Activated CD8-positive, alpha-beta T cell treated with anti-CD3 and anti-CD28 coated beads, Interleukin-2, amount 10 ng/mL, durations not matched to agents 7 days and 5 days (primary cell): ENCODE results near the gene HARBI1. TPM values are rescaled to one million over a fixed set of nuclear protein-coding genes. Genes with fewer than 3 reads are reported as not detected.

Experiments used
- ATAC-seq: fragments of 150-1000 bp; cut with Tn5 transposase; one replicate; pipeline ENCODE4 v1.10.0; 2021; ENCODE audit warnings: moderate library complexity
- CTCF ChIA-PET: fragments of 350-600 bp; sonication (Branson Sonifier 250); formaldehyde crosslinking; loops from one replicate; lab custom pipeline; 2021; ENCODE audit warnings: antibody characterized with exemption; lab: Charles Lee
- POLR2A ChIA-PET: fragments of 350-600 bp; sonication (Branson Sonifier 250); formaldehyde crosslinking; loops from one replicate; lab custom pipeline; 2021; ENCODE audit warnings: antibody characterized with exemption; lab: Charles Lee
- DNase-seq: peaks from one replicate; pipeline ENCODE4 v3.0.0-alpha.2; 2020
- H3K27ac Mint-ChIP-seq: one replicate; pipeline ENCODE4 v1.8.0; 2021; ENCODE audit warnings: mild to moderate bottlenecking, mixed read lengths
- H3K27me3 Mint-ChIP-seq: one replicate; pipeline ENCODE4 v1.8.0; 2021; ENCODE audit warnings: low read depth, mixed read lengths
- H3K36me3 Mint-ChIP-seq: one replicate; pipeline ENCODE4 v1.8.0; 2021; ENCODE audit warnings: low read depth, mixed read lengths
- H3K4me1 Mint-ChIP-seq: one replicate; pipeline ENCODE4 v1.8.0; 2021; ENCODE audit warnings: low read depth, mixed read lengths
- H3K4me3 Mint-ChIP-seq: one replicate; pipeline ENCODE4 v1.8.0; 2021; ENCODE audit warnings: mild to moderate bottlenecking, mixed read lengths
- H3K9me3 Mint-ChIP-seq: one replicate; pipeline ENCODE4 v1.8.0; 2022; ENCODE audit warnings: mixed read lengths; ENCODE audit not compliant: insufficient read depth
- total RNA-seq, 2 experiments: library from RNA; stranded (reverse); gene quantifications; one replicate each; pipeline ENCODE4 v1.2.3, GENCODE V29; 2021

Gene HARBI1
- total RNA-seq, 2 experiments from 2014 or later: 5.0 to 6.7 TPM

DNA sequence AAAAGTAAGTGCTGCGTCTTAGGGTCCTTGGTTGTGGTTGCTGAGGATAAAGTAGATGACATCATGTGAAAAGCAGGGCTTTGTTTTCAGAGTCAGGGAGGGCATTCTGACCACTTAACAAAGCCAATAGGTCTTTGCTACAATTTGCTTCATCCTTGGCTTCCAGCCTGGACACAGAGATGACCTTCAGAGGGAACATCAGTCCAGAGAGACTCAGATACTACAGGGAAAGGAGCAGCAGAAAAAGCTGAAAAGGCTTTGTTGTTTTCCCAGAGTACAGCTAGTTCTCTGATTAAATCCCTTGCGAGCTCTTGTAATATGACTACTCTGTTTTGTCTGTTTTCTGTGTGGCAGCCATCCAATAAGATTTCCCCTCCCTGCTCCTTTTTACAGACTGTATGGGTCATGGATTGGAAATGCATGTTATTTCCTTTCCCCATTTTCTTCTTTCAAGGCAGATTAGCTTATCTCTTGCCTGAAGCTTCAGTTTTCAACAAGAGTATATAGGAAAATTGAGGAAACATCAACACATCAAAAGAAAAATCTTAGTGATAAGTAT lies 32.2 kb upstream of the HARBI1 start:
- DNase-seq (no peak), ATAC-seq (no peak)
- Mint-ChIP-seq H3K27me3 (no peaks in the 10 kb centered on the region), H3K4me1 (no peaks in the 10 kb centered on the region), H3K36me3 (peaks cover 29% of the 10 kb centered on the region), H3K4me3 (no peak overlapping the region), H3K9me3 (no peaks in the 10 kb centered on the region), H3K27ac (no peak overlapping the region)
- ChIA-PET POLR2A (no interaction called here), CTCF (interaction anchor here (0.8 to 1.1 kb wide), 2 partner anchors 9 to 32 kb away, joined by 3 read pairs; partner anchors contain the start of genes ATG13 and HARBI1)

DNA sequence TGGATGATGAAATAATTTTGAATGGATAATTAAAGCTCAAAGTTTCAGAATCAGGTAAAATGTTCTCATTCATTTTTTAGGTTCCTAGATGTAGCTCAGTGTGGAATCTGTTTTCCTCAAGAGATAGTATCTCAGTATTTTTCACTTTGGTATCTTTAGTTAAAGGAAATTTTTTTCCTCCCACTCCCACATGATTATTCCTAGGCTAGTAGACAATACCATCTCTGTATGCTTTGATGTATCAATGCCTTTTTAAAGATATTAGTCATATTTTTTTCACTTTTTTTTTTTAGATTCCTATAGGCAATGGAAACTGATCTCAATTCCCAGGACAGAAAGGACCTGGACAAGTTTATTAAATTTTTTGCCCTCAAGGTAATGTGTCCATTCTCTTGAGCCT lies 27.0 kb upstream of the HARBI1 start:
- POLR2A ChIA-PET: interaction anchor here (0.6 to 0.9 kb wide), 2 partner anchors 20 to 290 kb away, joined by 3 read pairs; no protein-coding TSS in a partner anchor
- no peak overlapping the region for H3K27ac Mint-ChIP-seq

DNA sequence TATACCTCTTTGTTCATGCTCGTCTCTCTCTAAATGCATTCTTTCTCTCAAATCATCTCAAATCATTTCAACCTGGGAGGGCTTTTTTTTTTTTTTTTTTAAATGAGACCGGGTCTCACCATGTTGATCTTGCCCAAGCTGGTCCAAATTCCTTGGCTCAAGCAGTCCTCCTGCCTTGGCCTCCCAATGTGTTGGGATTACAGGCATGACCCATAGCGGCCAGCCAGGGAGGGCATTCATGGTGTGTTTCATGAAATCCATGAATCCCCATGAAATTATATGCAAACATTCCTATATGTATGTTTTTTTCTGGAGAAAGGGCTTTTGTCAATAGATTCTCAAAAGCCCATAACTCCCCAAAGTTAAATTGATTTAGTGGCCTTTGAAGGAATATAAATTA lies 26.5 kb upstream of the HARBI1 start:
- peaks cover 25% of the 10 kb centered on the region for H3K4me1 Mint-ChIP-seq
- no peak overlapping the region for H3K27ac Mint-ChIP-seq
- peaks cover 5% of the 10 kb centered on the region for H3K9me3 Mint-ChIP-seq
- ATAC-seq (no peak), DNase-seq (no peak)
- no peaks in the 10 kb centered on the region for H3K27me3 Mint-ChIP-seq
- peaks cover 40% of the 10 kb centered on the region for H3K36me3 Mint-ChIP-seq
- ChIA-PET CTCF (interaction anchor here (0.8 to 2.3 kb wide), 3 partner anchors 16 to 26 kb away, joined by 4 to 9 read pairs (median 7); partner anchors contain the start of genes ATG13 and HARBI1), POLR2A (interaction anchor here (0.9 kb wide), 1 partner anchor 20 kb away, joined by 3 read pairs; no protein-coding TSS in a partner anchor)
- H3K4me3 Mint-ChIP-seq: no peak overlapping the region

More for the DNA sequence above, 27.0 kb upstream of the HARBI1 start:
- DNase-seq: no peak
- H3K36me3 Mint-ChIP-seq: peaks cover 39% of the 10 kb centered on the region
- no peak for ATAC-seq
- CTCF ChIA-PET: interaction anchor here (2.3 kb wide), 1 partner anchor 26 kb away, joined by 7 read pairs; the partner anchor contains the start of gene ATG13
- no peaks in the 10 kb centered on the region for H3K27me3 Mint-ChIP-seq
- H3K4me1 Mint-ChIP-seq: peaks cover 25% of the 10 kb centered on the region
- H3K4me3 Mint-ChIP-seq: no peak overlapping the region
- H3K9me3 Mint-ChIP-seq: peaks cover 5% of the 10 kb centered on the region

DNA sequence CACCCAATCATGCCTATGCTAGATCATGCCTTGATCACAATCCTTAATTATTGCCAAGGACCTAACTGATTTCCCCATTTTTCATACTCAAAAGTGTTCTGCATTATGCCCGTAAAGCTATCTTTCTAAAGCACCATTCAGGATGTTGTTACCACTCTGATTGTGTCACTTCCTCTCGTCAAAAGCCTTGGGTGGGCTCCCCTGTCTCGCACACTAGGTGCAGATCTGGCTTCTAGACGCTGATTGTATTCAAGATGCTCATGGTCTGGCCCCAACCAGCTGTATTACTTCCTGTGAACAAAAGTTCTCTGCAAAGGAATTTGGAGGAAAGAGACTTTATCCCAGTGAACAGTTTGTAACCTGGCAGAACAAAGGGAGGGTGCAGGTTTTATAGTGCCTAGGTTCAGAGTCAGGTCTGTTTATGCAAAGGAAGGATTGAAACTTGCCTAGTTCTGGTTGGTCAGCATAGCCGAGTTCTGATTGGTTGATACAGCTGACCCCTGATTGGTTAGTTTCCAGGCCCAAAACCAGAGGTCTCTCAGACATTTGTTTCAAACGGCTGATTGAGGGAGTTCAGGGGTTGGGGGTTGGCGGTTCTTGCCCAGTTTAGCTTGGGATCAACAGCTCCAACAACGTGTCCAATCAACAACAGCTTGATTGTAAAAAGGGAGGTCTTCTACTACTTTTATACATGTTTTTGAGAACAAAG lies 25.8 kb upstream of the HARBI1 start:
- Mint-ChIP-seq H3K36me3 (peaks cover 43% of the 10 kb centered on the region), H3K4me3 (no peak overlapping the region), H3K27me3 (no peaks in the 10 kb centered on the region), H3K27ac (peak overlapping the region; percentile 66), H3K9me3 (peaks cover 5% of the 10 kb centered on the region), H3K4me1 (peaks cover 25% of the 10 kb centered on the region)
- peak; percentile 36 for DNase-seq
- ATAC-seq: peak; percentile 33
- ChIA-PET POLR2A (interaction anchor here (1.8 kb wide), 1 partner anchor 28 kb away, joined by 4 read pairs; no protein-coding TSS in a partner anchor), CTCF (interaction anchor here (0.8 to 1.6 kb wide), 3 partner anchors 17 to 28 kb away, joined by 4 to 9 read pairs (median 4); partner anchors contain the start of genes ATG13 and HARBI1)

DNA sequence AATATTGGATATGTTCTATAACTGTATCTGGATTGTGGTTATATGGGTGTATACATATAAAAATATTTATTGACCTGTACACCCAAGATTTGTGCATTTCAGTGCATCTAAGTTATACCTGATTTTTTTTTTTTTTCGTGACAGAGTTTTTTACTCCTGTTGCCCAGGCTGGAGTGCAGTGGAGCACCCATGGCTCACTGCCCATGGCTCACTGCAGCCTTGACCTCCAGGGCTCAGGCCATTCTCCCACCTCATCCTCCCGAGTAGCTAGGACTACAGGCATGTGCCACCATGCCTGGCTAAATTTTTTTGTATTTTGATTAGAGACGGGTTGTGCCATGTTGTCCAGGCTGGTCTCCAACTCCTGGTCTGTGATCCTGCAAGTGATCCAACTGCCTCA lies 24.6 kb upstream of the HARBI1 start:
- peaks cover 25% of the 10 kb centered on the region for H3K4me1 Mint-ChIP-seq
- H3K27ac Mint-ChIP-seq: no peak overlapping the region
- H3K9me3 Mint-ChIP-seq: peaks cover 5% of the 10 kb centered on the region
- ATAC-seq (no peak), DNase-seq (no peak)
- peaks cover 41% of the 10 kb centered on the region for H3K36me3 Mint-ChIP-seq
- H3K4me3 Mint-ChIP-seq: no peak overlapping the region
- H3K27me3 Mint-ChIP-seq: no peaks in the 10 kb centered on the region
- POLR2A ChIA-PET: interaction anchor here (1.8 kb wide), 1 partner anchor 29 kb away, joined by 4 read pairs; no protein-coding TSS in a partner anchor
- CTCF ChIA-PET: interaction anchor here (1.6 kb wide), 2 partner anchors 24 to 152 kb away, joined by 3 to 9 read pairs; partner anchors contain the start of genes ATG13 and HARBI1

DNA sequence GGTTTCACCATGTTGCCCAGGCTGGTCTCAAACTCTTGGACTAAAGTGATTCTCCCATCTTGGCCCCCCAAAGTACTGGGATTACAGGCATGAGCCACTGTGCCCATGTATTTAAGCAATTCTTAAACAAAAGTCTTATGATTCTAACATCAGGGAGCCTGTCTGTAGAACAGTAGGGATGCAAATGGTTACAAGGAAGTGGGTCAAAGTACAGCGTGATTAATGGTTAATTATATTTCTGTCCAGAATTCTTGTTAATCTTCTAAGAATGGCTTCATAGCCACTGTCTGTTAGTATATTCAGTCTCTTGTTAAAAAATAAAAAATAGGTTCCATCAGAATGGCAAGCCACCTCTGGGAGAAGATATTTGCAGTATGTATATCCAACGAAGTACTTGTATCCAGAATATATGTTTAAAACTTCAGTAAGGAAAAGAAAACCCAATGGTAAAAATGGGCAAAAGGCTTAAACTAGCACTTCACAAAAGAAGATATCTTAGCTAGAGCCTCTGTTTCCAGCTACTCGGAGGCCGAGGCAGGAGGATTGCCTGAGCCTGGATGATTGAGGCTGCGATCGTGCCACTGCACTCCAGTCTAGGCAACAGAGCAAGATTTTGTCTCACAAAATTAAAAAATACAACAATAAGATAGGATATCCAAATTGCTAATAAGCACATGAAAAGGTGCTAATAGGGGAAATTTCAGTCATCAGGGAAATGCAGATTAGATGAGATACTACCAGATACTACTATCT lies 23.2 kb upstream of the HARBI1 start:
- peaks cover 5% of the 10 kb centered on the region for H3K9me3 Mint-ChIP-seq
- ATAC-seq (no peak), DNase-seq (no peak)
- H3K36me3 Mint-ChIP-seq: peaks cover 36% of the 10 kb centered on the region
- H3K4me3 Mint-ChIP-seq: no peak overlapping the region
- POLR2A ChIA-PET: interaction anchor here (0.7 kb wide), 1 partner anchor 1067 kb away, joined by 3 read pairs; no protein-coding TSS in a partner anchor
- peaks cover 25% of the 10 kb centered on the region for H3K4me1 Mint-ChIP-seq
- H3K27me3 Mint-ChIP-seq: no peaks in the 10 kb centered on the region
- CTCF ChIA-PET: interaction anchor here (1.4 to 1.6 kb wide), 2 partner anchors 31 to 150 kb away, joined by 3 to 4 read pairs; no protein-coding TSS in a partner anchor
- H3K27ac Mint-ChIP-seq: no peak overlapping the region

DNA sequence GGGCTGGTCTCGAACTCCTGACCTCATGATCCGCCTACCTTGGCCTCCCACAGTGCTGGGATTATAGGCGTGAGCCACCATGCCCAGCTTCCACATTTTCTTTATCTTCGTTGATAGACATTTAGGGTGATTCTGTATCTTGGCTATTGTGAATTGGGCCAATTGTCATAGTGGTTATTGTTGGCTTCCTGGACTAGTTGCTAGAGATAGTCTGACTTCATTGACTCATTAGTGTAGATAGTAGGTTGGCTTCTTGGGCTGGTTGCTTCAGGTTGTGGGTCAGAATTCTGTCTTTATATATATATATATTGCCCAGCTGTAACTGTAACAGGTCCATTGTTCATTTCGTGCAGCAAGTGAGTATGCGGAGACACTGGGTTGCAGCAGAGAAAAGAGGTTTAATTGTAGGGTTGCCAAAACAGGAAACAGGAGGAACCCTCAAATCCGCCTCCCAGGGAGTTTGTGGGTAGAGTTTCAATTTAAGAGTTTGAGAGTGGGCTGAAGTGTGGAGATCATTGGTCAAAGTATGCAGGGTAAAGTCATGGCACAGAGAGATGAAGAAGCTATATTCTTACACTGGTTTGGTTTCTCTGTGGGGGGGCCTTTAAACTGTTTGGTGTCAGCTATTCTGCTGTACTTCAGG lies 22.3 kb upstream of the HARBI1 start:
- peak overlapping the region; percentile 66 for H3K27ac Mint-ChIP-seq
- peaks cover 25% of the 10 kb centered on the region for H3K4me1 Mint-ChIP-seq
- no peak overlapping the region for H3K4me3 Mint-ChIP-seq
- CTCF ChIA-PET: interaction anchor here (1.4 kb wide), 1 partner anchor 32 kb away, joined by 4 read pairs; no protein-coding TSS in a partner anchor
- H3K9me3 Mint-ChIP-seq: peaks cover 5% of the 10 kb centered on the region
- ATAC-seq (no peak), DNase-seq (no peak)
- H3K36me3 Mint-ChIP-seq: peaks cover 31% of the 10 kb centered on the region
- POLR2A ChIA-PET: interaction anchor here (1.4 kb wide), 1 partner anchor 61 kb away, joined by 5 read pairs; the partner anchor contains the start of genes ARHGAP1 and ZNF408
- H3K27me3 Mint-ChIP-seq: no peaks in the 10 kb centered on the region

DNA sequence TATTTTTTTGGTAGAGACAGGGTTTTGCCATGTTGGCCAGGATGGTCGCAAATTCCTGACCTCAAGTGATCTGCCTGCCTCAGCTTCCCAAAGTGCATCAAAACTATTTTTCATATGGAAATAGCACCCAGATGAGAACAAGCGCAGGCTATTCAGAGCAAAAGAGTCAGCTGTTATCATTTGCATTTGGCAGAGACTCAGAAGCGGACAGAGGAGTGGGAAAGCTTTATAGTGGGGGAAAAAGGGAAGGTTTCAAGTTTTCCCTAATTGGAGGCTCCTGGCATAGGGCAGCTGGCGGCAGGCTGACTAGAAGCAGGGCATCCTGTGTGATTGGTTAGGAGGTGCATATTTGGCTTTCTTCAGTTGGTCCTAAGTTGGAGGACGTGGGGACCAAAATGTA lies 20.5 kb upstream of the HARBI1 start:
- ATAC-seq: no peak
- Mint-ChIP-seq H3K27me3 (no peaks in the 10 kb centered on the region), H3K36me3 (peaks cover 25% of the 10 kb centered on the region), H3K4me1 (peaks cover 19% of the 10 kb centered on the region), H3K4me3 (no peak overlapping the region), H3K9me3 (peaks cover 5% of the 10 kb centered on the region), H3K27ac (no peak overlapping the region)
- no peak for DNase-seq
- POLR2A ChIA-PET: no interaction called here
- CTCF ChIA-PET: interaction anchor here (1.8 kb wide), 1 partner anchor 34 kb away, joined by 6 read pairs; no protein-coding TSS in a partner anchor

DNA sequence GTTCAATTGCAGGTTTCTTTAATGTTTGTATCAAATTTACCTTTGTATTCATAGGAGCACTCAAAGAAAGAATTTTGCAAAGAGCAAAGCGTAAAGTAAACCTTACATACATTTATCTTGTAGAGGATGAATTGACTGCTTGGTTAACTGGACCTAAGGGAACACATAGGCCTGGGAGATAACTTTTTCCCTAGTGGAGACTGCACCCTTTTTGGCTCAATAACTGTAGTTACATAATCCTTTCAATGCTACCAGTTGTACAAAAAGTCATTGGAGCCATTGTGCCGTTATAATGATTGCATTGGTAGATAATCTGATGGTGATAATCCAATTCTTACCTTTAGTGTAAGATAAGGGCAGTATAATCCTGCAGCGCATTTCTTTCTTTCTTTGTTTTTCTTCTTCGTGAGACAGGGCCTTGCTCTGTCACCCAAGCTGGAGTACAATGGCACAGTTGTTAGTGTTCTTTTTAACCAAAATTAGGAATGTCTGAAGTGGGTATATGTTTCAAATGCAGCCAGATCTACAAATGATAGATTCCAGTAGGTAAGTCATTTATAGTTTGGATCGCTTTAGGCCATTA lies 18.6 kb upstream of the HARBI1 start:
- CTCF ChIA-PET: no interaction called here
- Mint-ChIP-seq H3K36me3 (peaks cover 29% of the 10 kb centered on the region), H3K27me3 (no peaks in the 10 kb centered on the region), H3K9me3 (peaks cover 5% of the 10 kb centered on the region), H3K4me3 (no peak overlapping the region), H3K4me1 (peaks cover 26% of the 10 kb centered on the region), H3K27ac (no peak overlapping the region)
- DNase-seq (no peak), ATAC-seq (no peak)
- POLR2A ChIA-PET: no interaction called here

DNA sequence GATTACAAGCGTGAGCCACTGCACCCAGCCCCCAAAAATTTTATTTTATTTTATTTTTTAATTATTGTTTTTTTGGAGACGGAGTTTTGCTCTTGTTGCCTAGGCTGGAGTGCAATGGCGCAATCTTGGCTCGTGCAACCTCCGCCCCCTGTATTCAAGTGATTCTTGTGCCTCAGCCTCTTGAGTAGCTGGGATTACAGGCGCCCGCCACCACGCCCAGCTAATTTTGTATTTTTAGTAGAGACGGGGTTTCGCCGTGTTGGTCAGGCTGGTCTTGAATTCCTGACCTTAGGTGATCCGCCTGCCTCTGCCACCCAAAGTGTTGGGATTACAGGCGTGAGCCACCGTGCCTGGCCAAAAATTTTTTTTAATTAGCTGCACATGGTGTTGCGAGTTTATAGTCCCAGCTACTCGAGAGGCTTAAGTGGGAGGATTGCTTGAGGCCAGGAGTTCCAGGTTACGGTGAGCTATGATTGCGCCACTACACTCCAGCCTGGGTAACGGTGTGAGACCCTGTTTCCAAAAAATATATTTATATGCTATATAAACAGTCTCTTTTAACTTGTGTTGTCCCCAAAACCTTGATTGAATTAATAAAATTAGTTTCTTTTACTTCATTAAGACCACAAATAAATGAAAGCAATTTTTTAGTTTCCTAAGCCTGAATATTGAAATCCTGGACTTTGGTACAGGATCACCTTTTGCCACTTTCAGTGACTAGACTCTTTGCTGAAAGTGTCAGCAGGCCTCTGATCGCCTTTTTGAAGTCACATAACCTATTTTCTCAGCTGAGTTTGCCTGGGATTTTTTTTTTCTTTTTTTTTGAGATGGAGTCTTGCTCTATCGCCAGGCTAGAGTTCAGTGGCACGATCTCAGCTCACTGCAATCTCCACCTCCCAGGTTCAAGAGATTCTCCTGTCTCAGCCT lies 16.5 kb upstream of the HARBI1 start:
- peaks cover 14% of the 10 kb centered on the region for H3K4me1 Mint-ChIP-seq
- no peak overlapping the region for H3K27ac Mint-ChIP-seq
- no peak for ATAC-seq
- ChIA-PET CTCF (interaction anchor here (0.8 kb wide), 1 partner anchor 15 kb away, joined by 4 read pairs; no protein-coding TSS in a partner anchor), POLR2A (interaction anchor here (0.6 to 1.1 kb wide), 3 partner anchors 16 to 391 kb away, joined by 3 to 4 read pairs (median 3); partner anchors contain the start of genes ATG13 and HARBI1)
- H3K4me3 Mint-ChIP-seq: no peak overlapping the region
- H3K9me3 Mint-ChIP-seq: no peaks in the 10 kb centered on the region
- H3K36me3 Mint-ChIP-seq: peaks cover 22% of the 10 kb centered on the region
- no peaks in the 10 kb centered on the region for H3K27me3 Mint-ChIP-seq
- DNase-seq: no peak
